GM23338 (cell line): Measurements from ENCODE around the gene PKHD1.

ENCODE experiments used
- CTCF ChIP-seq, 2 experiments: fragments of 200-600 bp in 1 of 2; sonication (generic) in 1 of 2; conservative IDR thresholded peaks; 2 replicates each; pipeline versions ENCODE4 v1.5.1 to v1.6.1; 2016 to 2017; ENCODE audit warnings: antibody characterized with exemption in 2 of 2, low read depth in 2 of 2, mild to moderate bottlenecking in 2 of 2, moderate library complexity in 1 of 2
- EZH2 ChIP-seq: fragments of 200-600 bp; sonication (generic); IDR thresholded peaks from one replicate; pipeline ENCODE4 v1.8.0; 2017; ENCODE audit warnings: antibody characterized with exemption, mild to moderate bottlenecking, low read depth; ENCODE audit not compliant: unreplicated experiment
- EZH2phosphoT487 ChIP-seq: fragments of 200-600 bp; sonication (generic); IDR thresholded peaks from one replicate; pipeline ENCODE4 v1.8.1; 2018; ENCODE audit warnings: antibody characterized with exemption; ENCODE audit not compliant: unreplicated experiment
- JUNB ChIP-seq: IDR thresholded peaks from one replicate; pipeline ENCODE4 v1.6.1; 2016; ENCODE audit warnings: antibody characterized with exemption; ENCODE audit not compliant: unreplicated experiment
- POLR2AphosphoS5 ChIP-seq: IDR thresholded peaks from 2 replicates; pipeline ENCODE4 v1.6.1; 2016; ENCODE audit warnings: antibody characterized with exemption, low read depth
- ZNF331 ChIP-seq: fragments of 250-450 bp; sonication (Bioruptor Pico); IDR thresholded peaks from 2 replicates; pipeline ENCODE4 v1.5.0; 2020; ENCODE audit warnings: low read depth, mild to moderate bottlenecking, moderate library complexity
- TF ChIP-seq, protein P1 (sequence below): IDR thresholded peaks from one replicate; pipeline ENCODE4 v1.6.1; 2018; ENCODE audit warnings: antibody characterized with exemption; ENCODE audit not compliant: unreplicated experiment

DNA sequence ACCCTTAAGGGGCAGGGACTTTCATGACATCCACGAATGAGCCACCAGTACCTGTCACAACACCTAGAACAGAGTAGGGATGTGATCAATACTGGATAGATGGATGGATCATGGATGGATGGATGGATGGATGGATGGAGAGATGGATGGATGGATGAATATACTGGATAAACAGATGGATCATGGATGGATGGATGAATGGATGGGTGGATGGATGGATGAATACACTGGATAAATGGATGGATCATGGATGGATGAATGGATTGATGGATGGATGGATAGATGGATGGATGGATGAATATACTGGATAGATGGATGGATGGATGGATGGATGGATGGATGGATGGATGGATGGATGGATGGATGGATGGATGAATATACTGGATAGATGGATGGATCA, 73.0 kb downstream of the PKHD1 start:
- TF ChIP-seq CTCF (conservative IDR thresholded peaks at IDR 0.05; ENCODE audit: low read depth in 2 of 2) (no peak), EZH2 (no peak), EZH2phosphoT487 (no peak), JUNB (no peak), POLR2AphosphoS5 (no peak), ZNF331 (CRISPR knock-in tag) (no peak)
- TF ChIP-seq, protein P1, sequence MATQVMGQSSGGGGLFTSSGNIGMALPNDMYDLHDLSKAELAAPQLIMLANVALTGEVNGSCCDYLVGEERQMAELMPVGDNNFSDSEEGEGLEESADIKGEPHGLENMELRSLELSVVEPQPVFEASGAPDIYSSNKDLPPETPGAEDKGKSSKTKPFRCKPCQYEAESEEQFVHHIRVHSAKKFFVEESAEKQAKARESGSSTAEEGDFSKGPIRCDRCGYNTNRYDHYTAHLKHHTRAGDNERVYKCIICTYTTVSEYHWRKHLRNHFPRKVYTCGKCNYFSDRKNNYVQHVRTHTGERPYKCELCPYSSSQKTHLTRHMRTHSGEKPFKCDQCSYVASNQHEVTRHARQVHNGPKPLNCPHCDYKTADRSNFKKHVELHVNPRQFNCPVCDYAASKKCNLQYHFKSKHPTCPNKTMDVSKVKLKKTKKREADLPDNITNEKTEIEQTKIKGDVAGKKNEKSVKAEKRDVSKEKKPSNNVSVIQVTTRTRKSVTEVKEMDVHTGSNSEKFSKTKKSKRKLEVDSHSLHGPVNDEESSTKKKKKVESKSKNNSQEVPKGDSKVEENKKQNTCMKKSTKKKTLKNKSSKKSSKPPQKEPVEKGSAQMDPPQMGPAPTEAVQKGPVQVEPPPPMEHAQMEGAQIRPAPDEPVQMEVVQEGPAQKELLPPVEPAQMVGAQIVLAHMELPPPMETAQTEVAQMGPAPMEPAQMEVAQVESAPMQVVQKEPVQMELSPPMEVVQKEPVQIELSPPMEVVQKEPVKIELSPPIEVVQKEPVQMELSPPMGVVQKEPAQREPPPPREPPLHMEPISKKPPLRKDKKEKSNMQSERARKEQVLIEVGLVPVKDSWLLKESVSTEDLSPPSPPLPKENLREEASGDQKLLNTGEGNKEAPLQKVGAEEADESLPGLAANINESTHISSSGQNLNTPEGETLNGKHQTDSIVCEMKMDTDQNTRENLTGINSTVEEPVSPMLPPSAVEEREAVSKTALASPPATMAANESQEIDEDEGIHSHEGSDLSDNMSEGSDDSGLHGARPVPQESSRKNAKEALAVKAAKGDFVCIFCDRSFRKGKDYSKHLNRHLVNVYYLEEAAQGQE: no peak
